GM23338 (cell line): ENCODE data around the gene NFIA. TPM values are rescaled to one million over a fixed set of nuclear protein-coding genes. Genes with fewer than 3 reads are reported as not detected.

ENCODE experiments used
- ATAC-seq: fragments of 200-7000 bp; cut with Tn5 transposase; 3 replicates; pipeline ENCODE4 v1.9.1; 2020
- DNase-seq: peaks from one replicate; pipeline ENCODE4 v3.0.0-alpha.2; 2015; ENCODE audit warnings: low spot score
- H2AFZ ChIP-seq: fragments of 200-600 bp; sonication (generic); 2 replicates; pipeline ENCODE4 v1.8.0; 2016; ENCODE audit warnings: antibody characterized with exemption, mild to moderate bottlenecking, moderate library complexity
- H3F3A ChIP-seq: fragments of 200-600 bp; sonication (generic); replicated peaks from 2 replicates; pipeline ENCODE4 v1.8.0; 2017; ENCODE audit warnings: antibody characterized with exemption, mixed run types, low read depth
- H3K27ac ChIP-seq: fragments of 200-600 bp; sonication (generic); 2 replicates; pipeline ENCODE4 v1.6.1; 2016; ENCODE audit warnings: low read depth
- H3K27me3 ChIP-seq: fragments of 200-600 bp; sonication (generic); 2 replicates; pipeline ENCODE4 v1.8.0; 2016; ENCODE audit warnings: mild to moderate bottlenecking, mixed run types, moderate library complexity; ENCODE audit not compliant: insufficient read depth
- H3K36me3 ChIP-seq: fragments of 200-600 bp; sonication (generic); 2 replicates; pipeline ENCODE4 v1.8.0; 2016; ENCODE audit warnings: mild to moderate bottlenecking; ENCODE audit not compliant: insufficient read depth
- H3K4me1 ChIP-seq: fragments of 200-600 bp; sonication (generic); 2 replicates; pipeline ENCODE4 v1.8.0; 2016; ENCODE audit warnings: mild to moderate bottlenecking, moderate library complexity; ENCODE audit not compliant: insufficient read depth
- H3K4me2 ChIP-seq: fragments of 200-600 bp; sonication (generic); 2 replicates; pipeline ENCODE4 v1.7.1; 2017; ENCODE audit warnings: mixed run types
- H3K4me3 ChIP-seq: fragments of 200-600 bp; sonication (generic); 2 replicates; pipeline ENCODE4 v1.6.1; 2016; ENCODE audit warnings: mixed run types
- H3K79me2 ChIP-seq: fragments of 200-600 bp; sonication (generic); replicated peaks from 2 replicates; pipeline ENCODE4 v1.8.0; 2017; ENCODE audit warnings: mild to moderate bottlenecking; ENCODE audit not compliant: insufficient read depth
- H3K9me2 ChIP-seq: fragments of 200-600 bp; sonication (generic); 2 replicates; pipeline ENCODE4 v1.8.0; 2017; ENCODE audit not compliant: insufficient read depth
- H4K20me1 ChIP-seq: fragments of 200-600 bp; sonication (generic); replicated peaks from 2 replicates; pipeline ENCODE4 v1.8.0; 2017; ENCODE audit warnings: mild to moderate bottlenecking; ENCODE audit not compliant: insufficient read depth
- H3K27ac Mint-ChIP-seq: 2 replicates; pipeline ENCODE4 v1.8.0; 2020; ENCODE audit warnings: inconsistent platforms, mild to moderate bottlenecking, moderate library complexity, mixed read lengths
- H3K27me3 Mint-ChIP-seq: 3 replicates; pipeline ENCODE4 v1.8.0; 2022; ENCODE audit warnings: low read depth, mild to moderate bottlenecking, moderate library complexity, mixed read lengths, inconsistent platforms; ENCODE audit not compliant: insufficient read depth, poor library complexity
- H3K36me3 Mint-ChIP-seq: 3 replicates; pipeline ENCODE4 v1.8.0; 2021; ENCODE audit warnings: low read depth, mild to moderate bottlenecking, inconsistent platforms, moderate library complexity, mixed read lengths
- H3K4me1 Mint-ChIP-seq: 3 replicates; pipeline ENCODE4 v1.8.0; 2020; ENCODE audit warnings: mild to moderate bottlenecking, inconsistent platforms, mixed read lengths
- H3K4me3 Mint-ChIP-seq: 3 replicates; pipeline ENCODE4 v1.8.0; 2021; ENCODE audit warnings: moderate library complexity, mild to moderate bottlenecking, inconsistent platforms, mixed read lengths
- H3K9me3 Mint-ChIP-seq: 3 replicates; pipeline ENCODE4 v1.8.0; 2020; ENCODE audit warnings: moderate library complexity, mild to moderate bottlenecking, inconsistent platforms, mixed read lengths
- CREB1 ChIP-seq: fragments of 250-450 bp; sonication (Bioruptor Pico); IDR thresholded peaks from 2 replicates; pipeline ENCODE4 v1.5.0; 2020; ENCODE audit warnings: low read depth, mild to moderate bottlenecking, moderate library complexity
- CTCF ChIP-seq, 2 experiments: fragments of 200-600 bp in 1 of 2; sonication (generic) in 1 of 2; conservative IDR thresholded peaks; 2 replicates each; pipeline versions ENCODE4 v1.5.1 to v1.6.1; 2016 to 2017; ENCODE audit warnings: antibody characterized with exemption in 2 of 2, low read depth in 2 of 2, mild to moderate bottlenecking in 2 of 2, moderate library complexity in 1 of 2
- ETS1 ChIP-seq: IDR thresholded peaks from 2 replicates; pipeline ENCODE4 v1.6.1; 2016; ENCODE audit warnings: antibody characterized with exemption
- EZH2 ChIP-seq: fragments of 200-600 bp; sonication (generic); IDR thresholded peaks from one replicate; pipeline ENCODE4 v1.8.0; 2017; ENCODE audit warnings: antibody characterized with exemption, mild to moderate bottlenecking, low read depth; ENCODE audit not compliant: unreplicated experiment
- EZH2phosphoT487 ChIP-seq: fragments of 200-600 bp; sonication (generic); IDR thresholded peaks from one replicate; pipeline ENCODE4 v1.8.1; 2018; ENCODE audit warnings: antibody characterized with exemption; ENCODE audit not compliant: unreplicated experiment
- JUNB ChIP-seq: IDR thresholded peaks from one replicate; pipeline ENCODE4 v1.6.1; 2016; ENCODE audit warnings: antibody characterized with exemption; ENCODE audit not compliant: unreplicated experiment
- NANOG ChIP-seq: IDR thresholded peaks from 2 replicates; pipeline ENCODE4 v1.6.1; 2016; ENCODE audit warnings: antibody characterized with exemption, borderline replicate concordance
- POLR2AphosphoS5 ChIP-seq: IDR thresholded peaks from 2 replicates; pipeline ENCODE4 v1.6.1; 2016; ENCODE audit warnings: antibody characterized with exemption, low read depth
- REST ChIP-seq: IDR thresholded peaks from one replicate; pipeline ENCODE4 v1.6.1; 2018; ENCODE audit warnings: antibody characterized with exemption; ENCODE audit not compliant: unreplicated experiment
- STAT1 ChIP-seq: IDR thresholded peaks from one replicate; pipeline ENCODE4 v1.6.1; 2016; ENCODE audit warnings: antibody characterized with exemption; ENCODE audit not compliant: unreplicated experiment
- ZNF114 ChIP-seq: fragments of 250-450 bp; sonication (Bioruptor Pico); IDR thresholded peaks from 2 replicates; pipeline ENCODE4 v1.5.0; 2020; ENCODE audit warnings: mild to moderate bottlenecking, moderate library complexity
- ZNF331 ChIP-seq: fragments of 250-450 bp; sonication (Bioruptor Pico); IDR thresholded peaks from 2 replicates; pipeline ENCODE4 v1.5.0; 2020; ENCODE audit warnings: low read depth, mild to moderate bottlenecking, moderate library complexity
- ZNF462 ChIP-seq: fragments of 250-450 bp; sonication (Bioruptor Pico); IDR thresholded peaks from 2 replicates; pipeline ENCODE4 v1.5.0; 2020; ENCODE audit warnings: mild to moderate bottlenecking, moderate library complexity
- polyA plus RNA-seq: library from polyadenylated mRNA; unstranded; fragments of >200 nt; fragmentation: Nextera tagmentation; extraction: Ambion mirVana; gene quantifications from 2 replicates; pipeline ENCODE4 v1.2.1, GENCODE V29; 2016
- total RNA-seq: library from RNA; depleted of rRNA; stranded (reverse); fragments of >200 nt; shearing (Covaris generic); gene quantifications from 2 replicates; pipeline ENCODE4 v1.2.3, GENCODE V29; 2014

NFIA gene
- total and polyA plus RNA-seq, 2 experiments from 2014 or later = 0.97 to 2.3 TPM

- peaks cover 31% of the 10 kb centered on the region for H3K4me1 Mint-ChIP-seq
- no peak overlapping the region for H3K4me2 ChIP-seq
- H4K20me1 ChIP-seq = no peaks in the 10 kb centered on the region
- H3K36me3 ChIP-seq = no peaks in the 10 kb centered on the region
- no peak overlapping the region for H3K4me3 Mint-ChIP-seq
- H3K27ac ChIP-seq = no peak overlapping the region
- no peaks in the 10 kb centered on the region for H3K27me3 ChIP-seq
- H3F3A ChIP-seq = no peaks in the 10 kb centered on the region
- H3K9me3 Mint-ChIP-seq = no peaks in the 10 kb centered on the region
- no peaks in the 10 kb centered on the region for H3K36me3 Mint-ChIP-seq
- no peak overlapping the region for H3K4me3 ChIP-seq
- H3K9me2 ChIP-seq = no peaks in the 10 kb centered on the region
- no peaks in the 10 kb centered on the region for H3K79me2 ChIP-seq
- H3K27me3 Mint-ChIP-seq = no peaks in the 10 kb centered on the region
- H2AFZ ChIP-seq = no peak overlapping the region
- peaks cover 8% of the 10 kb centered on the region; the same call in 1 of the 2 replicates for H3K4me1 ChIP-seq
- ATAC-seq = no peak
- H3K27ac Mint-ChIP-seq = no peak overlapping the region
- DNase-seq = no peak
- TF ChIP-seq JUNB (no peak), EZH2phosphoT487 (no peak), ETS1 (no peak), STAT1 (no peak), REST (no peak), ZNF462 (CRISPR knock-in tag) (no peak), EZH2 (no peak), CREB1 (CRISPR knock-in tag) (no peak), ZNF331 (CRISPR knock-in tag) (no peak), ZNF114 (CRISPR knock-in tag) (no peak), CTCF (conservative IDR thresholded peaks at IDR 0.05; ENCODE audit: low read depth in 2 of 2) (no peak), NANOG (no peak), POLR2AphosphoS5 (no peak)
Measured at GRCh38 chr1:61157468-61157987, 75.2 kb downstream of the NFIA start.
